Endothelial cell of umbilical vein (primary cell): ENCODE measurements around the gene EXOC7. TPM values are rescaled to one million over a fixed set of nuclear protein-coding genes. Genes with fewer than 3 reads are reported as not detected.

Source experiments
- BruUV-seq: library from RNA; stranded (reverse); fragments of 400-500 nt; replicated peaks from 2 replicates; lab custom pipeline; 2021; lab: Mats Ljungman, UMichigan
- CTCF ChIA-PET: fragments of 300-600, 350-600 bp; sonication (Branson Sonifier 250); formaldehyde crosslinking; loops from one replicate; lab custom pipeline; 2021; ENCODE audit warnings: antibody characterized with exemption, inconsistent platforms; lab: Charles Lee
- POLR2A ChIA-PET: fragments of 300-600, 350-600 bp; sonication (Branson Sonifier 250); formaldehyde crosslinking; loops from one replicate; lab custom pipeline; 2021; ENCODE audit warnings: antibody characterized with exemption, inconsistent platforms; lab: Charles Lee
- DNase-seq: peaks from one replicate; pipeline ENCODE4 v3.0.0-alpha.2; 2011; ENCODE audit warnings: low read depth, low spot score
- FAIRE-seq: peaks from 2 replicates; lab custom pipeline; 2011; peaks lifted over from hg19 to GRCh38; lab: Jason Lieb, UNC
- H2AFZ ChIP-seq: 2 replicates; pipeline ENCODE4 v1.6.0; 2012; ENCODE audit warnings: low read depth, low read length, control low read depth, inconsistent platforms
- H3K27ac ChIP-seq: 2 replicates; pipeline ENCODE4 v1.5.1; 2011; ENCODE audit warnings: low read depth, mild to moderate bottlenecking, control low read depth, low read length, moderate library complexity; ENCODE audit not compliant: insufficient read depth
- H3K27me3 ChIP-seq, 2 experiments: 2 replicates each; pipeline versions ENCODE4 v1.6.0 to v1.6.1; 2011; ENCODE audit warnings: low read length in 2 of 2, mixed read lengths in 1 of 2; ENCODE audit not compliant: control insufficient read depth in 2 of 2, insufficient read depth in 2 of 2
- H3K36me3 ChIP-seq, 2 experiments: 2 replicates in 1 of 2; 3 replicates in 1 of 2; pipeline ENCODE4 v1.5.1; 2011; ENCODE audit warnings: low read length in 2 of 2, mild to moderate bottlenecking in 1 of 2, moderate library complexity in 1 of 2; ENCODE audit not compliant: control insufficient read depth in 2 of 2, insufficient read depth in 2 of 2; ENCODE audit errors: extremely low read depth in 1 of 2
- H3K4me1 ChIP-seq: 3 replicates; pipeline ENCODE4 v1.5.1; 2011; ENCODE audit warnings: mild to moderate bottlenecking, low read length; ENCODE audit not compliant: control insufficient read depth, insufficient read depth; ENCODE audit errors: extremely low read depth
- H3K4me2 ChIP-seq: 2 replicates; pipeline ENCODE4 v1.6.1; 2011; ENCODE audit warnings: low read length, control low read depth, mixed read lengths; ENCODE audit not compliant: insufficient read depth
- H3K4me3 ChIP-seq, 3 experiments: fragments of 200-600 bp in 1 of 3; sonication (generic), shearing (Covaris generic) in 1 of 3; replicated peaks in 1 of 3; 2 replicates each; pipeline ENCODE4 v1.5.1; 2011 to 2016; ENCODE audit warnings: control low read depth in 3 of 3, low read length in 3 of 3, mild to moderate bottlenecking in 2 of 3, inconsistent platforms in 1 of 3, low read depth in 1 of 3, moderate library complexity in 1 of 3; ENCODE audit not compliant: insufficient read depth in 1 of 3
- H3K79me2 ChIP-seq: 2 replicates; pipeline ENCODE4 v1.6.0; 2012; ENCODE audit warnings: low read length, inconsistent platforms; ENCODE audit not compliant: control insufficient read depth, insufficient read depth
- H3K9ac ChIP-seq: replicated peaks from 2 replicates; pipeline ENCODE3; 2011; ENCODE audit warnings: low read length, control low read depth; ENCODE audit not compliant: insufficient read depth; ENCODE audit errors: extremely low read depth
- H3K9me1 ChIP-seq: replicated peaks from 3 replicates; pipeline ENCODE4 v1.6.0; 2011; ENCODE audit warnings: mild to moderate bottlenecking, low read length; ENCODE audit not compliant: control insufficient read depth, insufficient read depth; ENCODE audit errors: extremely low read depth
- H3K9me3 ChIP-seq: replicated peaks from 2 replicates; pipeline ENCODE4 v1.5.1; 2012; ENCODE audit warnings: low read length, inconsistent platforms; ENCODE audit not compliant: control insufficient read depth, insufficient read depth
- H4K20me1 ChIP-seq: replicated peaks from 2 replicates; pipeline ENCODE3; 2011; ENCODE audit warnings: mild to moderate bottlenecking, low read length; ENCODE audit not compliant: control insufficient read depth, insufficient read depth; ENCODE audit errors: extremely low read depth
- CTCF ChIP-seq, 2 donors: IDR thresholded peaks; 1 replicate in 1 of 2; 2 replicates in 1 of 2; pipeline ENCODE4 v1.5.1; 2011; ENCODE audit warnings: low read length in 2 of 2, mild to moderate bottlenecking in 2 of 2, moderate library complexity in 2 of 2, control low read depth in 1 of 2, inconsistent platforms in 1 of 2, low read depth in 1 of 2; ENCODE audit not compliant: insufficient read depth in 1 of 2; ENCODE audit errors: extremely low read depth in 1 of 2
- EZH2 ChIP-seq: IDR thresholded peaks from 2 replicates; pipeline ENCODE4 v1.6.1; 2012; ENCODE audit warnings: borderline replicate concordance, low read depth, mild to moderate bottlenecking, moderate library complexity, low read length, inconsistent platforms; ENCODE audit not compliant: severe bottlenecking
- FOS ChIP-seq: IDR thresholded peaks from 2 replicates; pipeline ENCODE4 v1.6.1; 2011; ENCODE audit warnings: mild to moderate bottlenecking, low read length, moderate library complexity, borderline replicate concordance; ENCODE audit not compliant: insufficient read depth
- GATA2 ChIP-seq: IDR thresholded peaks from 2 replicates; pipeline ENCODE4 v1.7.0; 2011; ENCODE audit warnings: low read depth, mild to moderate bottlenecking, moderate library complexity, mixed read lengths, low read length; ENCODE audit not compliant: insufficient read length, insufficient read depth
- JUN ChIP-seq: IDR thresholded peaks from 2 replicates; pipeline ENCODE4 v1.6.1; 2011; ENCODE audit warnings: borderline replicate concordance, low read depth; ENCODE audit not compliant: insufficient read length, insufficient read depth
- MAX ChIP-seq: IDR thresholded peaks from 2 replicates; pipeline ENCODE4 v1.6.1; 2011; ENCODE audit not compliant: insufficient read depth, insufficient read length
- MYC ChIP-seq: IDR thresholded peaks from one replicate; pipeline ENCODE4 v1.6.1; 2011; ENCODE audit warnings: mild to moderate bottlenecking, low read depth, low read length
- POLR2A ChIP-seq: IDR thresholded peaks from 2 replicates; pipeline ENCODE4 v1.6.1; 2012; ENCODE audit warnings: low read depth, mild to moderate bottlenecking, control low read depth, low read length
- POLR2AphosphoS5 ChIP-seq: IDR thresholded peaks from 2 replicates; pipeline ENCODE4 v1.6.1; 2012; ENCODE audit warnings: low read depth, mild to moderate bottlenecking, control low read depth, low read length, moderate library complexity; ENCODE audit not compliant: insufficient read depth
- dilution Hi-C: fragments of 300-500 bp; cut with MboI; formaldehyde crosslinking; loops from one replicate; pipeline ENCODE4 v1.15.0; 2019; ENCODE audit warnings: low sequenced_read_pairs; ENCODE audit not compliant: extremely low pct_ligation_motif_present
- intact Hi-C: fragments of 100-400 bp; cut with micrococcal nuclease; formaldehyde crosslinking; loops from one replicate; pipeline ENCODE4 v1.10.0; 2022
- polyA plus RNA-seq, 4 experiments: library from polyadenylated mRNA; depleted of rRNA in 3 of 4; stranded (reverse) in 3 of 4; unstranded in 1 of 4; fragments of >200 nt; gene quantifications; 2 replicates each; pipeline versions ENCODE4 v1.2.1 to v1.2.3, GENCODE V29; 2011 to 2012; ENCODE audit warnings: missing spikeins in 1 of 4
- total RNA-seq: library from RNA; stranded (reverse); gene quantifications from 2 replicates; pipeline ENCODE4 v1.2.3, GENCODE V29; 2021

EXOC7 gene
- total and polyA plus RNA-seq, 2 donors (not counting 3 experiments of a cell fraction or from before 2014, with no cell fraction given) = 91.5 to 137 TPM

GRCh38 chr17:76136276-76137000, 32.9 kb upstream of the EXOC7 start:
- no peaks in the 10 kb centered on the region for H4K20me1 ChIP-seq
- no peak overlapping the region for H3K27ac ChIP-seq
- no peak for DNase-seq
- dilution Hi-C loops (no loop called here), intact Hi-C loops (no loop called here)
- FAIRE-seq = no peak
- H3K9me1 ChIP-seq = no peaks in the 10 kb centered on the region
- peaks cover 2% of the 10 kb centered on the region for H3K4me1 ChIP-seq
- POLR2A ChIA-PET = no interaction called here
- H3K36me3 ChIP-seq = no peaks in the 10 kb centered on the region
- BruUV-seq = no TSS peak
- TF ChIP-seq POLR2AphosphoS5 (no peak), FOS (no peak), POLR2A (no peak), MAX (no peak), JUN (no peak), MYC (no peak), CTCF (IDR thresholded peaks at IDR 0.05; ENCODE audit: extremely low read depth in 1 of 2, insufficient read depth in 1 of 2, low read depth in 1 of 2, low read length in 2 of 2) (no peak), GATA2 (no peak), EZH2 (no peak)
- no peak overlapping the region for H2AFZ ChIP-seq
- no peak overlapping the region for H3K4me3 ChIP-seq
- no peaks in the 10 kb centered on the region for H3K9me3 ChIP-seq
- no peak overlapping the region for H3K9ac ChIP-seq
- CTCF ChIA-PET = interaction anchor here (0.6 to 3.8 kb wide), 3 partner anchors 16 to 143 kb away, joined by 3 to 16 read pairs (median 8); no protein-coding TSS in a partner anchor
- H3K79me2 ChIP-seq = no peaks in the 10 kb centered on the region
- H3K4me2 ChIP-seq = no peak overlapping the region
- peaks cover 17 to 26% of the 10 kb centered on the region in 2 experiments for H3K27me3 ChIP-seq
